GM19193 (cell line): ENCODE measurements around the gene ATRN.

Source experiments
- POLR2A ChIP-seq: IDR thresholded peaks from 4 replicates; pipeline ENCODE4 v1.6.1; 2011; ENCODE audit not compliant: insufficient read depth, insufficient read length; ENCODE audit errors: extremely low read depth

The ATRN gene

GRCh38 chr20:3677733-3678132 lies 206.9 kb downstream of the ATRN start:
- TF ChIP-seq POLR2A = no peak

GRCh38 chr20:3678198-3678597 lies 207.4 kb downstream of the ATRN start:
- no peak for TF ChIP-seq POLR2A

GRCh38 chr20:3678856-3679720 lies 208.3 kb downstream of the ATRN start:
- no peak for TF ChIP-seq POLR2A

- TF ChIP-seq POLR2A = no peak
Measured at GRCh38 chr20:3679749-3680700, 209.2 kb downstream of the ATRN start.

- TF ChIP-seq POLR2A = no peak
Measured at GRCh38 chr20:3680701-3681351, 210.0 kb downstream of the ATRN start.

- TF ChIP-seq POLR2A = no peak
Measured at GRCh38 chr20:3681352-3681930, 210.6 kb downstream of the ATRN start.

GRCh38 chr20:3681931-3682781 lies 211.3 kb downstream of the ATRN start, which contains the start of gene ADAM33:
ADAM33 (minus strand) TSS chr20:3682010; CDS start chr20:3682004, 6 bp downstream.
- TF ChIP-seq POLR2A = no peak

GRCh38 chr20:3685341-3685740 lies 214.5 kb downstream of the ATRN start:
- no peak for TF ChIP-seq POLR2A

GRCh38 chr20:3686421-3686820 lies 215.6 kb downstream of the ATRN start:
- no peak for TF ChIP-seq POLR2A

- no peak for TF ChIP-seq POLR2A
Measured at GRCh38 chr20:3686867-3687321, 216.1 kb downstream of the ATRN start.

GRCh38 chr20:3687655-3688054 lies 216.8 kb downstream of the ATRN start:
- TF ChIP-seq POLR2A = no peak

GRCh38 chr20:3689978-3690377 lies 219.2 kb downstream of the ATRN start:
- no peak for TF ChIP-seq POLR2A

GRCh38 chr20:3690413-3690812 lies 219.6 kb downstream of the ATRN start:
- no peak for TF ChIP-seq POLR2A
